ENCODE measurements around the gene HMX1. TPM values are rescaled to one million over a fixed set of nuclear protein-coding genes. Genes with fewer than 3 reads are reported as not detected.

The HMX1 gene
- total RNA-seq, 1 donor from 2014 or later: not detected

DNA sequence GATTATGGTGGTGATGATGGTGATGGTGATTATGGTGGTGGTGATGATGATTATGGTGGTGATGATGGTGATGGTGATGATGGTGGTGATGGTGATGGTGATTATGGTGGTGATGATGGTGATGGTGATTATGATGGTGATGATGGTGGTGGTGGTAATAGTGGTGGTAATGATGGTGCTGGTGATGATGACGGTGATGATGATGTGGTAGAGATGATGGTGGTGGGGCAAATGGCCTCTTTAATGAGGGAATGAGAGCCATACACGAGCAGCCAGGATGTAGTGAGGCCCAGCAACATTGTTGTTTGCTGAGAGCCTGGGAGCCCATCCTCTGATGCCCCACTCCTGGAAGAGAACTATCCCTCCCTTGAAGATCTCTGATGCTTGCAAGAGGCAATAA, 29.0 kb downstream of the HMX1 start:
- no peak for DNase-seq (ENCODE audit: low spot score)

DNA sequence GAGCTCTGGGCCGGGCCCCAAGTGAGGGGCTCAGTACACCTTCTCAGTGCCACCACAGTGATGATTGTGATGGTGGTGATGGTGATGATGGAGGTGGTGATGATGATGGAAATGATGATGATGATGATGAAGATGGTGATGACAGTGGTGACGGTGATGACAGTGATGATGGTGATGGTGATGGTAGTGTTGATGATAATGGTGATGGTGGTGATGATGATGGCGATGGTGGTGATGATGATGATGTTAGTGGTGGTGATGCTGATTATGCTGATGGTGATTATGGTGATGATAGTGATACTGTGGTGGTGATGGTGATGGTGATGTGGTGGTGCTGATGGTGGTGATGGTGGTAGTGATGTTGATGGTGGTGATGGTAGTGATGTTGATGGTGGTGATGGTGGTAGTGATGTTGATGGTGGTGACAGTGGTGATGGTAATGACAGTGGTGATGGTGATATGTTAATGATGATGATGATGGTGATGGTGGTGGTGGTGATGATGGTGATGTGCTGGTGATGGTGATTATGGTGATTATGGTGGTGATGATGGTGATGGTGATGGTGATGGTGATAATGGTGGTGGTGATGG, 29.9 kb downstream of the HMX1 start:
- DNase-seq (ENCODE audit: low spot score): peak; percentile 60

DNA sequence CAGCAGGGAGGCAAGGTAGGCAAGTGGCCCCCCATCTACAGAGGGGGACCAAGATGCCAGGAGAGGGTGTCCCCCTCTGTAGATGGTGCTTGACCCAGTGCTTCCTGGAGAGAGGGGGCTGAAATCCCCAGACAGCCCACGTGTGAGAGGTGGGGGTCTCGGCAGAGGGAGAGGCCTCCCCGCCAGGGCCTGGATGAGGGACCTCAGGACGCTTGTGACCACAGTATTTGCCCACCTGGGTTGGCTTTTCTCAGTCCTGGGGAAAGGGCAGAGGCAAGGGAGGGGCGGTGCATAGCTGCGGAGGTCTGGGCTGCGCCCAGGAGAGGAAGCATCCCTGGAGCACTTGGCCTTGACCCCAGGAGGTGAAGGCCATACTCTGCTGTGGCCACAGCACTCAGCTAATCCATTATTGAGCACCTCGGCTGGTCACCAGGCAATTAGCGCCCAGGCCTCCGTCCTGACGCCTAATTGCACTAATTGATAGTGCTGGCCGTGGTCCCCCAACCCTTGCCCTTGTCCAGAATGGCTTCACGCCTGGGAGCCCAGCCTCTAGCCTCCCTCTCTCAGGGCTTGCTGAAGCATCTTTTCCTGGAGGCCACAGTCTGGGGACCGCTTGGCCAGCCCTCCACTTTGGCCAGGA, 30.7 kb downstream of the HMX1 start:
- DNase-seq (ENCODE audit: low spot score): peak; percentile 53

DNA sequence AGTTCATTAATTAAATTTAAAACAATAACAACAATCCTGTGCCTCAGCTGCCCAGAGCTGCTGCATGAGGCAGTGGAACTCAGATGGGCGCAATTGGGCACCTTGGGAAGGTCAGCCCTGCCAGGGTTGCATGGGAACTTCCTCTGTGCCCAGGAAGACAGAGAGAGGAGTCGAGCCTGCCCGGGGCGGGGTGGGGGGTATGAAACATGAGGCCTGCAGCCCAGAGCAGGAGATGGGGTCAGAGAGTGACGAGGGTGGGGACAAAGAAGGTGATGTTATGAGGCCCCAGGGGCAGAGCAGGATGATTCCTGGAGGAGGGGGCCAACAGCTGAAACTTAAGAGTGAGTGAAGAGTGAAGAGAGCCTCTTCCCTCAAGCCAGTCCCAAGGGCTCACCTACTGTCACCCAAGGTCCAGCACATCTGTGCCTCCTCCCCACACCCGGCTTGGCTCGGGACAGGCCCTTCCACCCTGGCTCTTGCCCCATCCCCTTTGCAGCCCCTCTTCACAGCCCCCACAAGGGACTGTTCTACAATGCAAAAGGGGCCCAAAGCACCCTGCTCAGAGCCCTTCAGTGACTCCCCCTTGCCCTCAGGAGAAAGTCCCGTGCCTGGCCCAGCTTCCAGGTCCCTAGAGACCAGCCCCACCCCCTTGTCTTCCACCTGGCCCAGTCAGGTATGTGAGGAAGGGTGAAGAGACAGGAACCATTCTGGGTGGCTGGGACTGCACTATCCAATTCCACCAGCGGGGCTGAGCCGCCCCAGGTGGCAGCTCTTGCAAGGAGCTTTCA, 31.4 kb downstream of the HMX1 start:
- peak; percentile 73 for DNase-seq (ENCODE audit: low spot score)

DNA sequence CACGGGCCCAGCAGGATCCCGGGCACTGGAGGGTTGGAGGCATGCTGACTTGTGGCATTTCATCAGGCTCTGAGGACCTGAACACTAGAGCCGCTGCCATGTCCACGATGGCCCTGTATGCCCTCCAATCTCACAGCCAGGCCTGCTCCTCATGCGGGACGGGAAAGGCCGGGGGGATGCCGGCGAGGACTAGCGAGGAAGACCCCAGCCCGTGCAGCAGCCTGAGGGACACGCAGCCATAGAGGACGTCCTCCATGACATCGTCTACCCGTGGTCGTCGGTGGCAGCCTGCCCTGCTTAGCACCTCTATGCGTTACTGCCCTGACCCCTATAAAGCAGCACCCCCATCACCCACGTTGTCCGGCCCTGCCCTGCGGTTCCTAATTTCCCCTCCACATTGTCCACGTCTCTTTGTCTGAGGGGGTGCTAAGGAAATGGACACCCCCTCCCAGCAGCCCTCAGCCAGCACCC, 32.6 kb downstream of the HMX1 start:
- peak; percentile 71 for DNase-seq (ENCODE audit: low spot score)

DNA sequence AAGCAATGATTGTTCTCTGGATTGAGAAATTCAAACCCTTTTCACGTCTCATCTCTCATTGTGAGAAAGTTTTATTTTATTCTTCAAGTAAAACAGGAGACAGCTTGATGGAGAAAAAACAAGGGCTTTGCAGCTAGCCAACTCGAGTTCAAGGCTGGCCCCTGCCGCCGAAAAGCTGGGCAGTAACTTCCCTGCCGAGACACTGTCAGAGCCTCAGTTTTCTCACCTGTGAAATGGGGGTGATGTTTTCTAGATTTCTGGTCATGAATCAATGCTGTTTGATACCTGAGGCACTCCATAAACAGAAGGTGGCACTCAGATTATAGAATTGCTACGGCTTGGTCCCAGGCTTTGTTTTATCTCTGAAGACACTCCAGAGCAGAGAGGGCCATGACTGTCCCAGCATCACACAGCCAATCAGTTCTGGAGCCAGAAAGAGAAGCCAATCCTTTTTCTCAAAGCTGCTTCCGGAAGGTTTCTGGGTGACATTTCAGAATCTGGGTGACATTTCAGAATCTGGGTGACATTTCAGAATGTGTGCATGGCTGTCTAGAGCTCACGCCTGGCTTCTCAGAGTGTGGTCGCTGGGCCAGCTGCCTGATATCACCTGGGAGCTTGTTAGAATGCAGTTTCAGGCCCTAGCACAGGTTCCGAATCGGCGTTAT, 33.2 kb downstream of the HMX1 start:
- no peak for DNase-seq (ENCODE audit: low spot score)

DNA sequence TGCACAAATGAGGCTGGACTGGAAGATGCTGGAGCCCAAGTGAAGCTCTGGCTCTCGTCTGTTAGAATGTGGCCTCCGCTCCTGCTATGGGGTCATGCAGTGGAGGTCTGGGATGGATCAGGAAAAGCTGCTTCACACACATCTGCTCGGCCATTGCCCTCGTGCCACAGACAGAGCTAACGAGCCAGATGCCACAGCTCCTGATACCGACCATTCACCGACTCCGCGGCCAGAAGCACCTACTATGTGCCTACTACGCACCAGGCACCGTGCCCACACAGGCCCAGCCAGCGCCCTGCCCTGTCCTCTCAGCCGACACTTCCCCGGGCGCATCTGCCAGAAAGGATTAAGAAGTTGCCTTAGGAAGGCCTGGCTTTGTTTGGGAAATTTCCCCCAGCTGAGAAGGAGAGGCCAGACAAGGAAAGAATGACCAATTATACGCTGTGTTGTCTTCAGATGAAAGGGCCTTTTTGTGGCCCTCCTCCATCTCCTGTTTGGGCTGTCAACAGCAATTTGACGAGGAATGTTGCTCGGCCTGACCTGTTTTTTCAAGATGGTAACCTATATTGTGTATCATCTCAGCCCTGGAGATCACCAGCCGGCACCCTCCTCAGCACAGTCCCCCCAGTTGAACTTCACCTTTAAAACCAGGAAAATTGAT, 34.3 kb downstream of the HMX1 start:
- peak; percentile 60 for DNase-seq (ENCODE audit: low spot score)

DNA sequence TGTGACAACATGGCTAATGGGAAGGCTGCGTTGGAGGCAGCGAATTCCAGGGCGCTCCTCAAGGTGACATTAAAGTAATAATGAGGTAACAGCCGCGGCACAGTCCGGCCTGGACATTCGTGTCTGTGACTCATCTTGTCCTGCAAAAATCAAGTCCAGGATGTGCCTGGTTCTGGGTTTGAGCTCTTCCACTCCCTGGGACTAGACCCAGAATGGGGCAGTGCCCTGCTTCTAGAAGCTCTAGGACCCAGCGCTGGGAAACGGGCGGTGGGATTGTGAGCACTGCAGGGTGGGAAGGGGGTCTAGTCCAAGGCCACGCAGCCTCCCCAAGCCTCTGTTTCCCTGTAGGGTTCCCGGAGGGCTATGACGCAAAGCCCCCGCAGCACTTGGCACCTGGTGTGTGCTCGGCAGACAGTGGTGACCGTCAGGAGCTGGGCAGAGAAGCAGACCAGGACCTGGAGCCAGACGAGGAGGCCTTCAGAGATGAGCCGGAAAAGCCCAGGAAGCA, 34.9 kb downstream of the HMX1 start:
- DNase-seq (ENCODE audit: low spot score): peak; percentile 76

DNA sequence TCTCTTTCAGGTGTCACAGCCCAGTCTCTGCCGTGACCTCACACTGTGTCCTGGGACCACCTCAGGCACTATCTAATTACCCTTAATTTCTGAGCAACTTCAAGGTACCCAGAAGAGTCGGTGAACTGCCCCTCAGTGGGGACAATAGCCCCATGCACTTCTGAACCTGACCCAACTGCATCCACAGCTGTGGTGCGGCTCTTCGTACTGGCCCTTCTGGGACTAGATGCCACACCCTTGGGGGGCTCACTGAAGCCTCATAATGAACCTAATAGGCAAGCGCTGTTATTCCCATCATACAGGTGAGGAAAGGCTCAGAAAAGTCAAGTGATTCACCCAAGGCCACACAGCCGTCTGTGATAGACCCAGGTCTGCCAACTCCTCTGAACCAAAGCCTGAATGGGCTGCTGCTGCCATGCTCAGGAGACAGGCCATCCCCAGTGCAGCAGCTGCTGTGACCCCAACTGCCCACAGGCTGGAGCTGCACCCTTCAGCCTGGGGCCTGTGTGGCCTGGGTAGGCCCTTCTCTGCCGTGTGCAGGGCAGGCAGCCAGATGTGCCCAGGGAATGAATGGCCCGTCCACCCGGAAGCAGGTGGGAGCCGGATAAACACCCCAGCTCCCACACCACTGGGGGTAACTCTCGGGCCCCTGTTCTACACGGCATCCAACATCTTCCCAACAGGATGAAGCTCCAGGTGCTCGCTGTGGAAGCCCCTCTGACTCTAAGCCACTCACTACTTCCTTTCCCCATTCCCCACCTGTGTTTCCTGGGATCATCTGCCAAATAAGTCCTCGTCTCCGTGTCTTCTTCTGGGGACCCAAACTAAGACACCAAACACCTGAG, 35.9 kb downstream of the HMX1 start:
- peak; percentile 71 for DNase-seq (ENCODE audit: low spot score)

DNA sequence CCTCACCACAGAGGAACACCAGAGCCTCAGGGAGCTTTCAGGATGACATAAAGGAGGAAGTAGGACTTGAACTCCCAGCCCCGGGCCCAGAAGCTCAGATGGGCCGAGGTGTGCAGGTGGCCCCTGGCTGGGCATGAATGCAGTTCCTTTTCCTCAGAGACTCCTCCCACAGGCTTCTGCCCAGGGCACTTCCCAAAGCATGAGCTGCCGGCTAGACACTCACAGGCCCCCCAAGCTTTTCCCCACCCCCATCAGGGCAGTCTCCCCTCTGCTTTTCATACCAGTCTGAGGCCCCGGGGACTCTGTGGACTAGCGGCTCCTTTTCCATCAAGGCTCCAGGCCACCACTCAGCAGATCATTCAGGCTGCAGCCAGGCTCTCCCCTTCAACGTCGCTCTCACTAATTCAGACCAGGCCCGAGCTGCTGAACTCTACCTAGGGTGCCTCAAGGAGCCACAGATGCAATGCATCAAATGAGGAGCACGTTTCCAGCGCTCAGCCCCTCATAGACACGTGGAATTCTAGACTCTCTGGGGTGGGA, 36.9 kb downstream of the HMX1 start:
- DNase-seq (ENCODE audit: low spot score): peak; percentile 81

DNA sequence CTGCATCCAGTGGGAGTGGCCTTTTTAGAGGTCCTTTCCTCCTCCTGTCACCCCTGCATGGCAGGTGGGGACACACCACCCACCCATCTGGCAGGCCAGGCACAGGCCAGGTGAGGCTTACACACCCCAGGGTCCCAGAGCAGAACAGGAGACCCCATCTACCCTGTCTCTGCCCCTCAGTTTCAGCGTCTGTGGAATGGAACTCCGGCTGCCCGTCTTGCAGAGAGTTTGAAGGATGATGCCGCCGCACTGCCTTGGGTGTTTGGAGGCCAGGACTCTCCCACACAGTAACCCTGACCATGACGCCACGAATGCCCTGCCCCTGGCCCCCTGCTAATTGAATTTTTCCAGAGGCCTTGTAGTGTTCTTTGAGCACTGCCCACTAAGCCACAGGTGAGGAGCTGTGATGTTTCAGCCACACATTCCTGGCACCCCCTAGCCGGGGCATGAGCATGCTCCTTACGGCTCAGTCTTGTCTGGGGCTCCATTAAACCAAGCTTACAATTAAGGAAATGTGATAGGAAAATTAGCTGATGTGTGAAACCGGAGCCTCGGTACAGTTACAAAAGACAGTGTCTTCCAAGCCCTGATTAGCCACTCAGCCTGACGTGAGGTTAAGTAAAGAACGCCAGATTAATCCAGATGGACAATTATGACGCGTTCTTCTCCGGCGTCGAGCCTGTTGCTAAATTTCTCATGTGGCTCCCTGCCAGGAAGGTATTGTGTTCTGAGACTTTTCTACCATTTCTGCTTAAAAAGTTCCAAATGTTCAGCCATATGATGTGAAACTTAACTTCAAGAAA, 39.3 kb downstream of the HMX1 start:
- DNase-seq (ENCODE audit: low spot score): peak; percentile 68

DNA sequence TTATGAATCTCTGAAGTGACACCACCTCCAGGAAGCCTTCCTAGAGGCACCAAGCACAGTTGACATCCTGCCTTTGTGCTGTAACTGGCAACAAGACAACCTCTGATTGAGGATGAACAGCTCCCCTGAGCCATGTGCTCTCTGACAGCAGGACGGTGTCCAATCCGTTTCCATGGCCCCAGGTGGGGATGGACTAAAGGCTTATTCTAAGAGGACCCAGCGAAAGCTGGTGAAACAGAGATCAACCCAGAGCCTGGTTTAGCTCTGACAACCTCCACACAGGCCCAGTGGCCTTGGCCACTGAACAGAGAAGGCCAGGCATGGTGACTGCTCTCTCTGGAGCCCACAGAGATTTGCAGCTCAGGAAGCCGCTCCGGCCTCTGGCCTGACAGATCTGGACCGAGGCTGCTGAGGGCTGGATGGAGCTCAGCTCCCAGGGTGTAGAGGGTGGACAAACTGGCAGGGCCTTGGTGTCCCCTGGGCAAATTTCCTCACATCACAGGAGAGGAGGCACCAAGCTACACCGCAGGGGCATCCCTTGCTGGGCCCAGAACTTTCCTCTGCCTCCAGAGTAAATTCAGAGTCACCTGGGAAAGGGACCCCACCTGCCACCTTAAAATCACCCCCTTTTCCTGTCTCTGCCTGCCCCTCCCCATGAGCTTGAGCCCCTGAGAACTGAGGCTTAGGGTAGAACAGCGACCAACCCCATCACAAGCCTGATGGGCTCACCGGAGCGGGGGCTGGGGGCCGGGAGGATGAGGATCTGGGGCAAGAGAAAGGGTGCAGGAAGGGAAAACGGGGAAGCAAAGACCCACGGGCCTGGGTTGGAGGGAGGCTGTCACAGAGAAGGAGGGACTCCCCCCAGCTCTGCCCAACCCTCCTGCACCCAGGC, 40.2 kb downstream of the HMX1 start:
- peak; percentile 82 for DNase-seq (ENCODE audit: low spot score)

DNA sequence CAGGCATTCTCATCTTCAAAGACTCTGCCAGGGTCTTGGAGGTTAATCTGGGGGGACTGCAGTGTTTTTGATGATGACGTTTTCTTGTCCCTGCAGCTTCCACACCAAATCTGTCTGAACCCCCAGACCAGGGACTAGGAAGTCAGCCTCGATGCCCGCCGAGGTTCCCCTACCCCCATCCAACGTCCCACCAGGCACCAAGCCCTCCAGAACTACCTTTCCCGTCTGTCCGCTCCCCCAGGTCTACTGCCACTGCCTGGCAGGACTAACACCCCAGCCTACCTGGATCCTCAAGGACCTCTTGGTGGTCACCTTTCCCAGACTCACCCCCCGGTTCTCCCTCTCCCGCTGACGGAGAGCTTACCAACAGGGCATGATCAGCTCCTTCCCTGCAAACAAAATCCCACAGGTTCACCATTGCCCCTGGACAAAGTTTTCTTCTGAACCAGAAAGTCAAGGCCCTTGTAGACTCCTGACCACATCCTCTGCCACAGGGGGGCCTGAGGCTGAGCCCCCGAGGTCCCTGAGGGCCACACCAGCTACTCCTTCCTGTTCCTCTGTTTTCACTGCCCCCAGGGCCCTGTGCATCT, 40.9 kb downstream of the HMX1 start:
- peak; percentile 76 for DNase-seq (ENCODE audit: low spot score)

DNA sequence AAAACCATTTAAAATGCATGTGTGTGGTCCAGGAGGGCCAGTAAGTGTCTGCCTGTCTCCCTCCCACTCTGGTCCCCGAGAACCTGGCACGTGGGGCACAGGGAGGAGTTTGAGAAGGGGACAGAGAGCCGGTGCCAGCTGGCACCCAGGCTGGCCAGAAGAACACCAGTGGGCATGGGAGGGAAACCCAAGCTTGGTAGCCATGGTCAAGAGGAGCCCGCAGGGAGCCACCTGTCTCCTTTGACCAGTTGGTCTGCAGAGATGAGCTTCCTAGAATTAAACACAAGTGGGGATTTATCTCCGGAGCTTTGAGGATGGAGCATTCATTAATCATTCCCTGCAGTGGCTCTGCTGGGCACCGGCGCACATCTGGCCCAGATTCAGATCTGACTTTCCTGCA, 41.6 kb downstream of the HMX1 start:
- DNase-seq (ENCODE audit: low spot score): no peak

DNA sequence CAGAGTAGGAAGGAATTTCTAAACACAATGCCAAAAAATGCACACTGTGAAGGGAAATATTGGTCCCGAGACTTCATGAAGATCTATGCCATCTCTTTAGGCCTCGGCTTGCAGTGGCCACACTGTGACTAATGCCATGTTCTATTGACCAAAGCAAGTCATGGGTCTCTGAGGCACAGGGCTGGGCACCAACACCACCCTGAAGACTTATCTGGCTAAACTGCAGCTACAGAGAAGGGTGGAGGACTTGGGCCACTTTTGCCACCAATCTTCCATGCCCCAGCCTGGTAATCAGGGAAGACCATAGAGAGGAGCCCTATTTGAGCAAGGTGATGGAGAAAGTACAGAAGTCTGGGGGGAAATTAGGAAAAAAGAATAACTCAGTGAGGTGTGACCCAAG, 42.1 kb downstream of the HMX1 start:
- no peak for DNase-seq (ENCODE audit: low spot score)

DNA sequence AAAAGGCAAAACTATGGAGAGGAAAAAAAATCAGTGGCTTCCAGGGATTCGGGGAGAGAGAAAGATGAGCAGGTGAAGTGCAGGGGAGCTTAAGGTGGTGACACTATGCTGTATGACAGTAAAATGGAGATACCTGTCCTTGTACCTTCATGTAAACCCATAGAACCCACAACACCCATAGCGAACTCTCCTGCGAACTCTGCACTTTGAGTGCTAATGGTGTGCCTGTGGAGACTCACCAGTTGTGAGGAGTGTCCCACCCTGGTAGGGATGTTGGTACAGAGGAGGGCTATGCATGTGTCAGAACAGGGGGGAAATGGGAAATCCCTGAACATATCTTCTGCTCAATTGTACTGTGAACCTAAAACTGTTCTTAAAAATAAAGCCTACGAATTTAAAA, 42.8 kb downstream of the HMX1 start:
- no peak for DNase-seq (ENCODE audit: low spot score)

DNA sequence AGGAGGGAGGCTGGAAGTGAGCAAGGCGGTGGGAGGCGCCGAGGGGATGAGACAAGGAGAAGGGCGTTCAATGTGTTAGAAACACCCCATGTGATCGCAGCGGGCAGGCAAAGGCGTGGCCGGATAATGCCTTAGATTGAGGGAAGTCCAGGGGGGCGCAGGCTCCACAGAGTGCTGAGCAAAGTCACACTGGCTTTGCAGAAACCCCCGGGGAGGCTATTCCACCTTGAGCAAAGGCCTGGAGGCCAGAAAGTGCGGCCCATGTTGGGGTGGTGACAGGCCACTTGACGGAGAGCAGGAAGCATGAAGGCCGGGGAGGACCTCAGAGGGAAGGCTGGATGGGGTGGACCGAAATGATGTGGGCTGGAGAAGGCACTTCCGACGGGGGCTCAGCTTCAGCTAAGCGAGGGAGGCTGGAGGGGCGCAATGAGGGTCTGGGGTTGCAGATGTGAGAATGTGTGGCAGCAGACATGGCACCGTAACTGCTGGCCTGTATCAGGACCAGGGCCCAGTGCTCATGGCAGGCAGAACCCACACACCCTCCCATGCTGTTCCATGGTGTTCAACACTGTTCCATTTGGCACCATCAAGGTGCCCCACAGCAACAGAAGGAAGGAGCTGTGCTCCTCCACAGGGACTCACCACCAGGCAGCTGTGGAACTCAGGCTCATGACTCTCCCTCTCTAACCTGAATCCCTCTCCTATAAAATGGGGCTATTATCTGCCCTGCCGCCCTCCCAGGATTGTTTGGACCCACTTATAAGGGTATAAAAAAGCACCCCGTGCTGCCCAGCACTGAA, 50.3 kb downstream of the HMX1 start:
- peak; percentile 71 for DNase-seq (ENCODE audit: low spot score)
